Endothelial cell of umbilical vein (primary cell): Measurements from ENCODE around the gene TSKU. TPM values are rescaled to one million over a fixed set of nuclear protein-coding genes. Genes with fewer than 3 reads are reported as not detected.

Experiments used
- BruUV-seq: library from RNA; stranded (reverse); fragments of 400-500 nt; replicated peaks from 2 replicates; lab custom pipeline; 2021; lab: Mats Ljungman, UMichigan
- CTCF ChIA-PET: fragments of 300-600, 350-600 bp; sonication (Branson Sonifier 250); formaldehyde crosslinking; loops from one replicate; lab custom pipeline; 2021; ENCODE audit warnings: antibody characterized with exemption, inconsistent platforms; lab: Charles Lee
- POLR2A ChIA-PET: fragments of 300-600, 350-600 bp; sonication (Branson Sonifier 250); formaldehyde crosslinking; loops from one replicate; lab custom pipeline; 2021; ENCODE audit warnings: antibody characterized with exemption, inconsistent platforms; lab: Charles Lee
- DNase-seq: peaks from one replicate; pipeline ENCODE4 v3.0.0-alpha.2; 2011; ENCODE audit warnings: low read depth, low spot score
- FAIRE-seq: peaks from 2 replicates; lab custom pipeline; 2011; peaks lifted over from hg19 to GRCh38; lab: Jason Lieb, UNC
- H2AFZ ChIP-seq: 2 replicates; pipeline ENCODE4 v1.6.0; 2012; ENCODE audit warnings: low read depth, low read length, control low read depth, inconsistent platforms
- H3K27ac ChIP-seq: 2 replicates; pipeline ENCODE4 v1.5.1; 2011; ENCODE audit warnings: low read depth, mild to moderate bottlenecking, control low read depth, low read length, moderate library complexity; ENCODE audit not compliant: insufficient read depth
- H3K27me3 ChIP-seq, 2 experiments: 2 replicates each; pipeline versions ENCODE4 v1.6.0 to v1.6.1; 2011; ENCODE audit warnings: low read length in 2 of 2, mixed read lengths in 1 of 2; ENCODE audit not compliant: control insufficient read depth in 2 of 2, insufficient read depth in 2 of 2
- H3K36me3 ChIP-seq, 2 experiments: 2 replicates in 1 of 2; 3 replicates in 1 of 2; pipeline ENCODE4 v1.5.1; 2011; ENCODE audit warnings: low read length in 2 of 2, mild to moderate bottlenecking in 1 of 2, moderate library complexity in 1 of 2; ENCODE audit not compliant: control insufficient read depth in 2 of 2, insufficient read depth in 2 of 2; ENCODE audit errors: extremely low read depth in 1 of 2
- H3K4me1 ChIP-seq: 3 replicates; pipeline ENCODE4 v1.5.1; 2011; ENCODE audit warnings: mild to moderate bottlenecking, low read length; ENCODE audit not compliant: control insufficient read depth, insufficient read depth; ENCODE audit errors: extremely low read depth
- H3K4me2 ChIP-seq: 2 replicates; pipeline ENCODE4 v1.6.1; 2011; ENCODE audit warnings: low read length, control low read depth, mixed read lengths; ENCODE audit not compliant: insufficient read depth
- H3K4me3 ChIP-seq, 3 experiments: fragments of 200-600 bp in 1 of 3; sonication (generic), shearing (Covaris generic) in 1 of 3; replicated peaks in 1 of 3; 2 replicates each; pipeline ENCODE4 v1.5.1; 2011 to 2016; ENCODE audit warnings: control low read depth in 3 of 3, low read length in 3 of 3, mild to moderate bottlenecking in 2 of 3, inconsistent platforms in 1 of 3, low read depth in 1 of 3, moderate library complexity in 1 of 3; ENCODE audit not compliant: insufficient read depth in 1 of 3
- H3K79me2 ChIP-seq: 2 replicates; pipeline ENCODE4 v1.6.0; 2012; ENCODE audit warnings: low read length, inconsistent platforms; ENCODE audit not compliant: control insufficient read depth, insufficient read depth
- H3K9ac ChIP-seq: replicated peaks from 2 replicates; pipeline ENCODE3; 2011; ENCODE audit warnings: low read length, control low read depth; ENCODE audit not compliant: insufficient read depth; ENCODE audit errors: extremely low read depth
- H3K9me1 ChIP-seq: replicated peaks from 3 replicates; pipeline ENCODE4 v1.6.0; 2011; ENCODE audit warnings: mild to moderate bottlenecking, low read length; ENCODE audit not compliant: control insufficient read depth, insufficient read depth; ENCODE audit errors: extremely low read depth
- H3K9me3 ChIP-seq: replicated peaks from 2 replicates; pipeline ENCODE4 v1.5.1; 2012; ENCODE audit warnings: low read length, inconsistent platforms; ENCODE audit not compliant: control insufficient read depth, insufficient read depth
- H4K20me1 ChIP-seq: replicated peaks from 2 replicates; pipeline ENCODE3; 2011; ENCODE audit warnings: mild to moderate bottlenecking, low read length; ENCODE audit not compliant: control insufficient read depth, insufficient read depth; ENCODE audit errors: extremely low read depth
- EZH2 ChIP-seq: IDR thresholded peaks from 2 replicates; pipeline ENCODE4 v1.6.1; 2012; ENCODE audit warnings: borderline replicate concordance, low read depth, mild to moderate bottlenecking, moderate library complexity, low read length, inconsistent platforms; ENCODE audit not compliant: severe bottlenecking
- FOS ChIP-seq: IDR thresholded peaks from 2 replicates; pipeline ENCODE4 v1.6.1; 2011; ENCODE audit warnings: mild to moderate bottlenecking, low read length, moderate library complexity, borderline replicate concordance; ENCODE audit not compliant: insufficient read depth
- GATA2 ChIP-seq: IDR thresholded peaks from 2 replicates; pipeline ENCODE4 v1.7.0; 2011; ENCODE audit warnings: low read depth, mild to moderate bottlenecking, moderate library complexity, mixed read lengths, low read length; ENCODE audit not compliant: insufficient read length, insufficient read depth
- JUN ChIP-seq: IDR thresholded peaks from 2 replicates; pipeline ENCODE4 v1.6.1; 2011; ENCODE audit warnings: borderline replicate concordance, low read depth; ENCODE audit not compliant: insufficient read length, insufficient read depth
- MYC ChIP-seq: IDR thresholded peaks from one replicate; pipeline ENCODE4 v1.6.1; 2011; ENCODE audit warnings: mild to moderate bottlenecking, low read depth, low read length
- POLR2AphosphoS5 ChIP-seq: IDR thresholded peaks from 2 replicates; pipeline ENCODE4 v1.6.1; 2012; ENCODE audit warnings: low read depth, mild to moderate bottlenecking, control low read depth, low read length, moderate library complexity; ENCODE audit not compliant: insufficient read depth
- dilution Hi-C: fragments of 300-500 bp; cut with MboI; formaldehyde crosslinking; loops from one replicate; pipeline ENCODE4 v1.15.0; 2019; ENCODE audit warnings: low sequenced_read_pairs; ENCODE audit not compliant: extremely low pct_ligation_motif_present
- intact Hi-C: fragments of 100-400 bp; cut with micrococcal nuclease; formaldehyde crosslinking; loops from one replicate; pipeline ENCODE4 v1.10.0; 2022
- polyA plus RNA-seq, 4 experiments: library from polyadenylated mRNA; depleted of rRNA in 3 of 4; stranded (reverse) in 3 of 4; unstranded in 1 of 4; fragments of >200 nt; gene quantifications; 2 replicates each; pipeline versions ENCODE4 v1.2.1 to v1.2.3, GENCODE V29; 2011 to 2012; ENCODE audit warnings: missing spikeins in 1 of 4
- total RNA-seq: library from RNA; stranded (reverse); gene quantifications from 2 replicates; pipeline ENCODE4 v1.2.3, GENCODE V29; 2021
- TF ChIP-seq, protein P1 (sequence below): IDR thresholded peaks from 2 replicates; pipeline ENCODE4 v1.6.1; 2011; ENCODE audit not compliant: insufficient read depth, insufficient read length
- TF ChIP-seq, protein P2 (sequence below), 2 donors: IDR thresholded peaks; 1 replicate in 1 of 2; 2 replicates in 1 of 2; pipeline ENCODE4 v1.5.1; 2011; ENCODE audit warnings: low read length in 2 of 2, mild to moderate bottlenecking in 2 of 2, moderate library complexity in 2 of 2, control low read depth in 1 of 2, inconsistent platforms in 1 of 2, low read depth in 1 of 2; ENCODE audit not compliant: insufficient read depth in 1 of 2; ENCODE audit errors: extremely low read depth in 1 of 2

The TSKU gene
- total and polyA plus RNA-seq, 2 donors (not counting 3 experiments of a cell fraction or from before 2014, with no cell fraction given) = 16.2 to 21.2 TPM

DNA sequence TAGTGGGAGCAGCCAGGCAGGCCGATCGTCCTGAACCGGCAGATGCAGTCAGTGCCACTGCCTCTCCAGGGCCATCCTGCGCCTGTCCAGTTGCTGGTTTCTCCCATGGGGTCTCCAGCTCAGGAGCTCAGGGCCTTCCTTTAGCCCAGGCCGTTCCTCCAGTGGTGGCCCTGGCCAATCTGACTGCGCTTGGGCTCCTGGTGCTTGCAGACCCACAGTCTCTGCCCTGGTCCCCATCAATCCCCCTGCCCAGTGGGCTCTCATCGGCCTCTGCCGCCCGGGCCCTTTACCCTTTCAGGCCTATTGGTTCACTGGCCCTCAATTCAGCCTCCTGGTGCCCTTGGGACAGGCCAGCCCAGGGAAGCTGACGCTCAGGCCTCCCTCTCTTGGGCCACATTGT lies 29.2 kb upstream of the TSKU start:
- intact Hi-C loops = no loop called here
- H3K9me3 ChIP-seq = no peaks in the 10 kb centered on the region
- no peak overlapping the region for H3K4me3 ChIP-seq
- DNase-seq = no peak
- no peaks in the 10 kb centered on the region for H3K27me3 ChIP-seq
- CTCF ChIA-PET = interaction anchor here (1.0 to 1.1 kb wide), 2 partner anchors 29 to 32 kb away, joined by 3 to 4 read pairs; partner anchors contain the start of gene TSKU
- H3K9ac ChIP-seq = no peak overlapping the region
- dilution Hi-C loops = no loop called here
- H3K27ac ChIP-seq = no peak overlapping the region
- no peaks in the 10 kb centered on the region for H4K20me1 ChIP-seq
- H3K4me1 ChIP-seq = peaks cover 2% of the 10 kb centered on the region
- H3K4me2 ChIP-seq = no peak overlapping the region
- POLR2A ChIA-PET = interaction anchor here (0.6 kb wide), 1 partner anchor 8 kb away, joined by 3 read pairs; no protein-coding TSS in a partner anchor
- H3K36me3 ChIP-seq = no peaks in the 10 kb centered on the region
- H2AFZ ChIP-seq = no peak overlapping the region
- no TSS peak for BruUV-seq
- TF ChIP-seq JUN (no peak), EZH2 (no peak)
- TF ChIP-seq, protein P1, sequence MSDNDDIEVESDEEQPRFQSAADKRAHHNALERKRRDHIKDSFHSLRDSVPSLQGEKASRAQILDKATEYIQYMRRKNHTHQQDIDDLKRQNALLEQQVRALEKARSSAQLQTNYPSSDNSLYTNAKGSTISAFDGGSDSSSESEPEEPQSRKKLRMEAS = no peak
- no peaks in the 10 kb centered on the region for H3K79me2 ChIP-seq
- H3K9me1 ChIP-seq = no peaks in the 10 kb centered on the region
- FAIRE-seq = no peak

DNA sequence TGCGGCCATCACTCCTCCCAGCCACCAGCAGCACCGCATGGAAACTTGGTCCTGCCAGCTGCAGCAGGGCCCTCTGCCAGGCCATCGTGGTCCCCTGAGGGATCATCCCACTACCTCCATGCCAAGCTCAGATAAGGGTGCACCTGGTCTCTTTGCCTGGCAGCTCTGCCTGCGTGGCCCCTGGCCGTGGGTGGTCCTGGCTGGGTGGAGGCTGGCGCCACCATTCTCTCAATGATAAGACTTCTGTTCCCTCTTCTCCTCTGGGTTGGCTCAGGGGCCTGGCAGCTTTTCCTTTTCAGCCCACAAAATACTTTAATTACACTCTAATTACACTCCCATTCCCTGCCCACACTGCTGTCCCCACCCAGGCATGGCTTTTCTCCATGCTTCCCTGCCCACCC lies 26.8 kb upstream of the TSKU start:
- peaks cover 2% of the 10 kb centered on the region for H3K4me1 ChIP-seq
- H3K9ac ChIP-seq = no peak overlapping the region
- H3K79me2 ChIP-seq = no peaks in the 10 kb centered on the region
- ChIA-PET CTCF (no interaction called here), POLR2A (no interaction called here)
- BruUV-seq = no TSS peak
- H3K27me3 ChIP-seq = no peaks in the 10 kb centered on the region
- no peaks in the 10 kb centered on the region for H3K9me3 ChIP-seq
- H4K20me1 ChIP-seq = no peaks in the 10 kb centered on the region
- dilution Hi-C loops = no loop called here
- no peaks in the 10 kb centered on the region for H3K9me1 ChIP-seq
- H3K4me2 ChIP-seq = no peak overlapping the region
- H3K27ac ChIP-seq = no peak overlapping the region
- intact Hi-C loops = no loop called here
- DNase-seq (no peak), FAIRE-seq (no peak)
- H3K36me3 ChIP-seq = no peaks in the 10 kb centered on the region
- H2AFZ ChIP-seq = no peak overlapping the region
- H3K4me3 ChIP-seq = no peak overlapping the region
- no peak for TF ChIP-seq JUN
- TF ChIP-seq, protein P1 = no peak
- no peak for TF ChIP-seq POLR2AphosphoS5
- TF ChIP-seq FOS = no peak
- TF ChIP-seq GATA2 = no peak
- TF ChIP-seq MYC = no peak
- TF ChIP-seq, protein P2, sequence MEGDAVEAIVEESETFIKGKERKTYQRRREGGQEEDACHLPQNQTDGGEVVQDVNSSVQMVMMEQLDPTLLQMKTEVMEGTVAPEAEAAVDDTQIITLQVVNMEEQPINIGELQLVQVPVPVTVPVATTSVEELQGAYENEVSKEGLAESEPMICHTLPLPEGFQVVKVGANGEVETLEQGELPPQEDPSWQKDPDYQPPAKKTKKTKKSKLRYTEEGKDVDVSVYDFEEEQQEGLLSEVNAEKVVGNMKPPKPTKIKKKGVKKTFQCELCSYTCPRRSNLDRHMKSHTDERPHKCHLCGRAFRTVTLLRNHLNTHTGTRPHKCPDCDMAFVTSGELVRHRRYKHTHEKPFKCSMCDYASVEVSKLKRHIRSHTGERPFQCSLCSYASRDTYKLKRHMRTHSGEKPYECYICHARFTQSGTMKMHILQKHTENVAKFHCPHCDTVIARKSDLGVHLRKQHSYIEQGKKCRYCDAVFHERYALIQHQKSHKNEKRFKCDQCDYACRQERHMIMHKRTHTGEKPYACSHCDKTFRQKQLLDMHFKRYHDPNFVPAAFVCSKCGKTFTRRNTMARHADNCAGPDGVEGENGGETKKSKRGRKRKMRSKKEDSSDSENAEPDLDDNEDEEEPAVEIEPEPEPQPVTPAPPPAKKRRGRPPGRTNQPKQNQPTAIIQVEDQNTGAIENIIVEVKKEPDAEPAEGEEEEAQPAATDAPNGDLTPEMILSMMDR (IDR thresholded peaks at IDR 0.05; ENCODE audit: extremely low read depth in 1 of 2, insufficient read depth in 1 of 2, low read depth in 1 of 2, low read length in 2 of 2) = no peak
- TF ChIP-seq EZH2 = no peak
